ENCODE data around the gene YEATS2.
"Not testable (repeated sequence)": the region's sequence is repeated elsewhere in the genome, so short reads cannot be mapped to it uniquely, and the experiment has no call there.

Gene YEATS2

DNA sequence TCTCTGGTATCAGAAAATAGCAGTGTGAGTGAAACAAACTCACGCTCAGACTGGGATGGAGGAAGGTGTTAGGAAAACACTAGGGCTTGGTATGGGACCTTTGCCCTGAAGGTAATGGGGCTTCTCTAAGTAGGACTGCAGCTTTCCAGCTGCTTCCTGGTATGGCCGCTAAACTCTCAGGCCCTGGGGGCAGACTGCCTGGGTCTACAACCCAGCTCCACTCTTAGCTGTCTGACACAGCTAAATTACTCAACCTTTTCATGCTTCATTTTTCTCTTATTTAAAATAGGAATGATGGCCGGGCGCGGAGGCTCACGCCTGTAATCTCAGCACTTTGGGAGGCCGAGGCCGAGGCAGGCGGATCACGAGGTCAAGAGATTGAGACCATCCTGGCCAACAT, 5.2 kb upstream of the YEATS2 start:
- Histone ChIP-seq H3K36me3 (ENCODE audit: control insufficient read depth in 1 of 2, insufficient read depth in 2 of 2, low read length in 2 of 2) (no peaks in the 10 kb centered on the region), H3K27me3 (ENCODE audit: low read depth, low read length) (no peaks in the 10 kb centered on the region), H3K4me3 (ENCODE audit: low read depth in 1 of 2, low read length in 2 of 2) (no peak overlapping the region), H3K27ac (ENCODE audit: low read length) (no peak overlapping the region), H3K4me1 (ENCODE audit: control insufficient read depth in 1 of 2, insufficient read depth in 2 of 2, low read length in 2 of 2) (no peaks in the 10 kb centered on the region), H3K9me3 (ENCODE audit: control insufficient read depth in 1 of 2, low read length in 2 of 2) (no peaks in the 10 kb centered on the region)

- peaks cover 0 to 15% of the 10 kb centered on the region in 2 donors for H3K4me1 ChIP-seq (ENCODE audit: control insufficient read depth in 1 of 2, insufficient read depth in 2 of 2, low read length in 2 of 2)
- H3K9me3 ChIP-seq (ENCODE audit: control insufficient read depth in 1 of 2, low read length in 2 of 2), result no peaks in the 10 kb centered on the region
- H3K27ac ChIP-seq (ENCODE audit: low read length), result no peak overlapping the region
- H3K27me3 ChIP-seq (ENCODE audit: low read depth, low read length), result no peaks in the 10 kb centered on the region
- H3K36me3 ChIP-seq (ENCODE audit: control insufficient read depth in 1 of 2, insufficient read depth in 2 of 2, low read length in 2 of 2), result no peaks in the 10 kb centered on the region
- H3K4me3 ChIP-seq (ENCODE audit: low read depth in 1 of 2, low read length in 2 of 2), result no peak overlapping the region
Observed at GRCh38 chr3:183695569-183696364, 1.8 kb upstream of the YEATS2 start.

- Histone ChIP-seq H3K4me3 (ENCODE audit: low read depth in 1 of 2, low read length in 2 of 2) (peak overlapping the region; percentile 72 to 97), H3K27ac (ENCODE audit: low read length) (peak overlapping the region; percentile 62), H3K36me3 (ENCODE audit: control insufficient read depth in 1 of 2, insufficient read depth in 2 of 2, low read length in 2 of 2) (no peaks in the 10 kb centered on the region)
Observed at GRCh38 chr3:183697123-183697609, 431 bp upstream of the YEATS2 start.

GRCh38 chr3:183698318-183698751, 738 bp downstream of the YEATS2 start:
- no peaks in the 10 kb centered on the region for H3K27me3 ChIP-seq (ENCODE audit: low read depth, low read length)
- no peaks in the 10 kb centered on the region for H3K9me3 ChIP-seq (ENCODE audit: control insufficient read depth in 1 of 2, low read length in 2 of 2)
- H3K36me3 ChIP-seq (ENCODE audit: control insufficient read depth in 1 of 2, insufficient read depth in 2 of 2, low read length in 2 of 2), result no peaks in the 10 kb centered on the region
- peak overlapping the region; percentile 87 to 97 for H3K4me3 ChIP-seq (ENCODE audit: low read depth in 1 of 2, low read length in 2 of 2)
- peaks cover 0 to 15% of the 10 kb centered on the region in 2 donors for H3K4me1 ChIP-seq (ENCODE audit: control insufficient read depth in 1 of 2, insufficient read depth in 2 of 2, low read length in 2 of 2)
- peak overlapping the region; percentile 81 for H3K27ac ChIP-seq (ENCODE audit: low read length)

More at GRCh38 chr3:183697123-183697609, 431 bp upstream of the YEATS2 start:
- no peaks in the 10 kb centered on the region for H3K27me3 ChIP-seq (ENCODE audit: low read depth, low read length)
- no peaks in the 10 kb centered on the region for H3K9me3 ChIP-seq (ENCODE audit: control insufficient read depth in 1 of 2, low read length in 2 of 2)
- H3K4me1 ChIP-seq (ENCODE audit: control insufficient read depth in 1 of 2, insufficient read depth in 2 of 2, low read length in 2 of 2), result peaks cover 0 to 15% of the 10 kb centered on the region in 2 donors

GRCh38 chr3:183698756-183699155, 1.2 kb downstream of the YEATS2 start:
- no peaks in the 10 kb centered on the region for H3K36me3 ChIP-seq (ENCODE audit: control insufficient read depth in 1 of 2, insufficient read depth in 2 of 2, low read length in 2 of 2)
- H3K9me3 ChIP-seq (ENCODE audit: control insufficient read depth in 1 of 2, low read length in 2 of 2), result no peaks in the 10 kb centered on the region
- no peaks in the 10 kb centered on the region for H3K27me3 ChIP-seq (ENCODE audit: low read depth, low read length)
- H3K4me3 ChIP-seq (ENCODE audit: low read depth in 1 of 2, low read length in 2 of 2), result peak overlapping the region; percentile 87 to 97
- H3K4me1 ChIP-seq (ENCODE audit: control insufficient read depth in 1 of 2, insufficient read depth in 2 of 2, low read length in 2 of 2), result peaks cover 0 to 15% of the 10 kb centered on the region in 2 donors
- H3K27ac ChIP-seq (ENCODE audit: low read length), result peak overlapping the region; percentile 81

- Histone ChIP-seq H3K4me3 (ENCODE audit: low read depth in 1 of 2, low read length in 2 of 2) (peak overlapping the region; percentile 87 to 97), H3K36me3 (ENCODE audit: control insufficient read depth in 1 of 2, insufficient read depth in 2 of 2, low read length in 2 of 2) (no peaks in the 10 kb centered on the region), H3K9me3 (ENCODE audit: control insufficient read depth in 1 of 2, low read length in 2 of 2) (no peaks in the 10 kb centered on the region), H3K4me1 (ENCODE audit: control insufficient read depth in 1 of 2, insufficient read depth in 2 of 2, low read length in 2 of 2) (peaks cover 0 to 15% of the 10 kb centered on the region in 2 donors), H3K27ac (ENCODE audit: low read length) (peak overlapping the region; percentile 81), H3K27me3 (ENCODE audit: low read depth, low read length) (no peaks in the 10 kb centered on the region)
Observed at GRCh38 chr3:183699238-183699947, 1.8 kb downstream of the YEATS2 start.

DNA sequence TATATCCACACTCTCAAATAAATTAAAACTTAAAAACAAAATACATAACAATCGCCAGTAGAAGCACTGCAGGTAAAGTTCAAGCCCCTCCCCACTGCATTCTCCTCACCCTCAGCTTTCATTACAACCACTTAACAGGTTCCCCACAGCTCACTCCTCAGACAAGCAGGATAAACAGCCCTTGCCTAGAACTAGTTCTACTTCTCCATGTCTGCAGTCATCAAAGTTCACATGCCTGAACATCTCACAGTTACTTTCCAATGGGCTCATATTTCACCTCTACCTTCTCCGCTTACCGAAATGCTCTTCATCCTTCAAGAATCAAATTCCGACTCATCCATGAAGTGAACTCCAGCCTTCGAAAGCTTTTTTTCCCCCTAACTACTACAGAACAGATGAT, 4.1 kb downstream of the YEATS2 start:
- no peak overlapping the region for H3K4me3 ChIP-seq (ENCODE audit: low read depth in 1 of 2, low read length in 2 of 2)
- H3K27ac ChIP-seq (ENCODE audit: low read length), result no peak overlapping the region
- no peaks in the 10 kb centered on the region for H3K27me3 ChIP-seq (ENCODE audit: low read depth, low read length)
- H3K36me3 ChIP-seq (ENCODE audit: control insufficient read depth in 1 of 2, insufficient read depth in 2 of 2, low read length in 2 of 2), result no peaks in the 10 kb centered on the region
- peaks cover 0 to 15% of the 10 kb centered on the region in 2 donors for H3K4me1 ChIP-seq (ENCODE audit: control insufficient read depth in 1 of 2, insufficient read depth in 2 of 2, low read length in 2 of 2)
- H3K9me3 ChIP-seq (ENCODE audit: control insufficient read depth in 1 of 2, low read length in 2 of 2), result no peaks in the 10 kb centered on the region

DNA sequence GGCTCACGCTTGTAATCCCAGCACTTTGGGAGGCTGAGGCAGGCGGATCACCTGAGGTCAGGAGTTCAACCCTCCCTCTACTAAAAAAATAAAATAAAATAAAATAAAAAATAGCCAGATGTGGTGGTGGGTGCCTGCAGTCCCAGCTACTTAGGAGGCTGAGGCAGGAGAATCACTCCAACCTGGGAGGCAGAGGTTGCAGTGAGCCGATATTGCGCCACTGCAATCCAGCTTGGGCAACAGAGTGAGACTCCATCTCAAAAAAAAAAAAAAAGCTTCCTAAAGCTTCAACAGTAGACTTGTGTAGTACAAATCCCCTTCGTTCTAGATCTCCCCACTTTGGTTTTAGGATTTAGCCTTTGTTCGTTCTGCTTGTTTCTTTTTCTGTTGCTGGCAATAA, 6.3 kb downstream of the YEATS2 start:
- H3K4me1 ChIP-seq (ENCODE audit: control insufficient read depth in 1 of 2, insufficient read depth in 2 of 2, low read length in 2 of 2), result peaks cover 0 to 11% of the 10 kb centered on the region in 2 donors
- not testable (repeated sequence) for H3K4me3 ChIP-seq (ENCODE audit: low read depth in 1 of 2, low read length in 2 of 2); H3K9me3 ChIP-seq (ENCODE audit: control insufficient read depth in 1 of 2, low read length in 2 of 2); H3K27me3 ChIP-seq (ENCODE audit: low read depth, low read length); H3K36me3 ChIP-seq (ENCODE audit: control insufficient read depth in 1 of 2, insufficient read depth in 2 of 2, low read length in 2 of 2); H3K27ac ChIP-seq (ENCODE audit: low read length)

GRCh38 chr3:183710231-183710630, 12.6 kb downstream of the YEATS2 start:
- H3K36me3 ChIP-seq (ENCODE audit: control insufficient read depth in 1 of 2, insufficient read depth in 2 of 2, low read length in 2 of 2), result no peaks in the 10 kb centered on the region
- no peak overlapping the region for H3K27ac ChIP-seq (ENCODE audit: low read length)
- no peaks in the 10 kb centered on the region for H3K27me3 ChIP-seq (ENCODE audit: low read depth, low read length)
- no peak overlapping the region for H3K4me3 ChIP-seq (ENCODE audit: low read depth in 1 of 2, low read length in 2 of 2)
- no peaks in the 10 kb centered on the region for H3K9me3 ChIP-seq (ENCODE audit: control insufficient read depth in 1 of 2, low read length in 2 of 2)
- no peaks in the 10 kb centered on the region for H3K4me1 ChIP-seq (ENCODE audit: control insufficient read depth in 1 of 2, insufficient read depth in 2 of 2, low read length in 2 of 2)

- H3K4me1 ChIP-seq (ENCODE audit: control insufficient read depth in 1 of 2, insufficient read depth in 2 of 2, low read length in 2 of 2), result no peaks in the 10 kb centered on the region
- no peaks in the 10 kb centered on the region for H3K9me3 ChIP-seq (ENCODE audit: control insufficient read depth in 1 of 2, low read length in 2 of 2)
- no peaks in the 10 kb centered on the region for H3K27me3 ChIP-seq (ENCODE audit: low read depth, low read length)
- H3K36me3 ChIP-seq (ENCODE audit: control insufficient read depth in 1 of 2, insufficient read depth in 2 of 2, low read length in 2 of 2), result no peaks in the 10 kb centered on the region
- no peak overlapping the region for H3K4me3 ChIP-seq (ENCODE audit: low read depth in 1 of 2, low read length in 2 of 2)
- no peak overlapping the region for H3K27ac ChIP-seq (ENCODE audit: low read length)
Observed at GRCh38 chr3:183711516-183711915, 13.9 kb downstream of the YEATS2 start.

- Histone ChIP-seq H3K27ac (ENCODE audit: low read length) (no peak overlapping the region), H3K9me3 (ENCODE audit: control insufficient read depth in 1 of 2, low read length in 2 of 2) (no peaks in the 10 kb centered on the region), H3K4me3 (ENCODE audit: low read depth in 1 of 2, low read length in 2 of 2) (no peak overlapping the region), H3K27me3 (ENCODE audit: low read depth, low read length) (no peaks in the 10 kb centered on the region), H3K4me1 (ENCODE audit: control insufficient read depth in 1 of 2, insufficient read depth in 2 of 2, low read length in 2 of 2) (no peaks in the 10 kb centered on the region), H3K36me3 (ENCODE audit: control insufficient read depth in 1 of 2, insufficient read depth in 2 of 2, low read length in 2 of 2) (peaks cover 0 to 6% of the 10 kb centered on the region in 2 donors)
Observed at GRCh38 chr3:183714622-183715021, 17.0 kb downstream of the YEATS2 start.
